AG10803 (cell line): Measurements from ENCODE around the gene COL16A1.
A peak's percentile ranks its signal among the peaks of the same experiment; 100 is the strongest.

Source experiments
- DNase-seq: peaks from one replicate; pipeline ENCODE4 v3.0.0; 2010; ENCODE audit warnings: low read depth
- H3K4me3 ChIP-seq: 2 replicates; pipeline ENCODE4 v1.5.1; 2011; ENCODE audit warnings: mild to moderate bottlenecking, low read length, control low read depth
- CTCF ChIP-seq: conservative IDR thresholded peaks from 2 replicates; pipeline ENCODE4 v1.5.1; 2011; ENCODE audit warnings: mild to moderate bottlenecking, low read length, control low read depth, inconsistent platforms

The COL16A1 gene

GRCh38 chr1:31652891-31653499 is 50.8 kb downstream of the COL16A1 start:
- no peak for DNase-seq
- no peak overlapping the region for H3K4me3 ChIP-seq
- no peak for TF ChIP-seq CTCF

GRCh38 chr1:31651766-31652165 is 52.1 kb downstream of the COL16A1 start:
- no peak for TF ChIP-seq CTCF
- H3K4me3 ChIP-seq: no peak overlapping the region
- DNase-seq: no peak

- no peak for DNase-seq
- TF ChIP-seq CTCF: no peak
- H3K4me3 ChIP-seq: no peak overlapping the region
Measured at GRCh38 chr1:31651089-31651420, 52.8 kb downstream of the COL16A1 start.

GRCh38 chr1:31650161-31651088 is 53.4 kb downstream of the COL16A1 start:
- no peak for TF ChIP-seq CTCF
- no peak overlapping the region for H3K4me3 ChIP-seq
- DNase-seq: peak; percentile 58

GRCh38 chr1:31648641-31649357 is 55.0 kb downstream of the COL16A1 start:
- no peak for TF ChIP-seq CTCF

GRCh38 chr1:31648190-31648589 is 55.6 kb downstream of the COL16A1 start:
- no peak overlapping the region for H3K4me3 ChIP-seq
- TF ChIP-seq CTCF: no peak
- no peak for DNase-seq

More at GRCh38 chr1:31648641-31649357, 55.0 kb downstream of the COL16A1 start:
- no peak for DNase-seq
- H3K4me3 ChIP-seq: no peak overlapping the region

GRCh38 chr1:31647106-31647505 is 56.7 kb downstream of the COL16A1 start:
- peak; percentile 93 for DNase-seq
- no peak overlapping the region for H3K4me3 ChIP-seq
- TF ChIP-seq CTCF: peak; percentile 54
